Hepatocyte (in vitro differentiated cells): ENCODE data around the gene PPP1R3G. TPM values are rescaled to one million over a fixed set of nuclear protein-coding genes. Genes with fewer than 3 reads are reported as not detected.

Experiments
- DNase-seq: peaks from one replicate; pipeline ENCODE4 v3.0.0-alpha.2; 2016; ENCODE audit warnings: low spot score
- H2AFZ ChIP-seq: fragments of 200-600 bp; sonication (generic); 2 replicates; pipeline ENCODE4 v1.6.0; 2016; ENCODE audit warnings: antibody characterized with exemption, mild to moderate bottlenecking
- H3K27ac ChIP-seq: fragments of 200-600 bp; sonication (generic); 2 replicates; pipeline ENCODE4 v1.5.1; 2016; ENCODE audit warnings: mild to moderate bottlenecking
- H3K27me3 ChIP-seq: fragments of 200-600 bp; sonication (generic); 2 replicates; pipeline ENCODE4 v1.6.1; 2016
- H3K36me3 ChIP-seq: fragments of 200-600 bp; sonication (generic); replicated peaks from 2 replicates; pipeline ENCODE4 v1.5.1; 2016; ENCODE audit warnings: low read depth; ENCODE audit not compliant: insufficient read depth
- H3K4me1 ChIP-seq: fragments of 200-600 bp; sonication (generic); 2 replicates; pipeline ENCODE4 v1.5.1; 2016; ENCODE audit warnings: mild to moderate bottlenecking, moderate library complexity; ENCODE audit not compliant: insufficient read depth
- H3K4me2 ChIP-seq: fragments of 200-600 bp; sonication (generic); 2 replicates; pipeline ENCODE4 v1.6.0; 2016
- H3K4me3 ChIP-seq: fragments of 200-600 bp; sonication (generic); 2 replicates; pipeline ENCODE4 v1.5.1; 2016; ENCODE audit warnings: mild to moderate bottlenecking
- H3K79me2 ChIP-seq: fragments of 200-600 bp; sonication (generic); 2 replicates; pipeline ENCODE4 v1.6.0; 2017; ENCODE audit warnings: mild to moderate bottlenecking
- H3K9me2 ChIP-seq: fragments of 200-600 bp; sonication (generic); replicated peaks from 2 replicates; pipeline ENCODE4 v1.6.0; 2017; ENCODE audit warnings: mild to moderate bottlenecking; ENCODE audit not compliant: insufficient read depth
- H3K9me3 ChIP-seq: fragments of 200-600 bp; sonication (generic); 2 replicates; pipeline ENCODE4 v1.5.1; 2016; ENCODE audit warnings: low read depth, mild to moderate bottlenecking
- H4K20me1 ChIP-seq: fragments of 200-600 bp; sonication (generic); 2 replicates; pipeline ENCODE4 v1.6.0; 2016; ENCODE audit warnings: mild to moderate bottlenecking; ENCODE audit not compliant: insufficient read depth, poor library complexity, severe bottlenecking
- EZH2 ChIP-seq: fragments of 200-600 bp; sonication (generic); IDR thresholded peaks from 2 replicates; pipeline ENCODE4 v1.6.1; 2016; ENCODE audit warnings: antibody characterized with exemption, mild to moderate bottlenecking, borderline replicate concordance
- EZH2phosphoT487 ChIP-seq: fragments of 200-600 bp; sonication (generic); IDR thresholded peaks from one replicate; pipeline ENCODE4 v1.6.1; 2018; ENCODE audit warnings: antibody characterized with exemption, mild to moderate bottlenecking, low read depth, moderate library complexity; ENCODE audit not compliant: unreplicated experiment, severe bottlenecking
- WGBS: methylation state at CpG from one replicate; pipeline ENCODE4 v1.1.6; 2016; ENCODE audit warnings: low lambda C conversion rate; ENCODE audit errors: missing lambda C conversion rate; 5-methylcytosine and 5-hydroxymethylcytosine counted together
- polyA plus RNA-seq: library from polyadenylated mRNA; unstranded; fragments of >200 nt; fragmentation: Nextera tagmentation; extraction: Ambion mirVana; gene quantifications from 2 replicates; pipeline ENCODE4 v1.2.1, GENCODE V29; 2016
- total RNA-seq: library from RNA; depleted of rRNA; stranded (reverse); fragments of >200 nt; gene quantifications from 2 replicates; pipeline ENCODE4 v1.2.3, GENCODE V29; 2014
- TF ChIP-seq, protein P1 (sequence below): fragments of 200-600 bp; sonication (generic); IDR thresholded peaks from 2 replicates; pipeline ENCODE4 v1.5.1; 2016; ENCODE audit warnings: antibody characterized with exemption, mild to moderate bottlenecking; ENCODE audit not compliant: poor library complexity

The PPP1R3G gene
- total RNA-seq = 0.47 and 0.48 TPM in 2 replicates
- polyA plus RNA-seq = 0.18 and 0.82 TPM in 2 replicates

DNA sequence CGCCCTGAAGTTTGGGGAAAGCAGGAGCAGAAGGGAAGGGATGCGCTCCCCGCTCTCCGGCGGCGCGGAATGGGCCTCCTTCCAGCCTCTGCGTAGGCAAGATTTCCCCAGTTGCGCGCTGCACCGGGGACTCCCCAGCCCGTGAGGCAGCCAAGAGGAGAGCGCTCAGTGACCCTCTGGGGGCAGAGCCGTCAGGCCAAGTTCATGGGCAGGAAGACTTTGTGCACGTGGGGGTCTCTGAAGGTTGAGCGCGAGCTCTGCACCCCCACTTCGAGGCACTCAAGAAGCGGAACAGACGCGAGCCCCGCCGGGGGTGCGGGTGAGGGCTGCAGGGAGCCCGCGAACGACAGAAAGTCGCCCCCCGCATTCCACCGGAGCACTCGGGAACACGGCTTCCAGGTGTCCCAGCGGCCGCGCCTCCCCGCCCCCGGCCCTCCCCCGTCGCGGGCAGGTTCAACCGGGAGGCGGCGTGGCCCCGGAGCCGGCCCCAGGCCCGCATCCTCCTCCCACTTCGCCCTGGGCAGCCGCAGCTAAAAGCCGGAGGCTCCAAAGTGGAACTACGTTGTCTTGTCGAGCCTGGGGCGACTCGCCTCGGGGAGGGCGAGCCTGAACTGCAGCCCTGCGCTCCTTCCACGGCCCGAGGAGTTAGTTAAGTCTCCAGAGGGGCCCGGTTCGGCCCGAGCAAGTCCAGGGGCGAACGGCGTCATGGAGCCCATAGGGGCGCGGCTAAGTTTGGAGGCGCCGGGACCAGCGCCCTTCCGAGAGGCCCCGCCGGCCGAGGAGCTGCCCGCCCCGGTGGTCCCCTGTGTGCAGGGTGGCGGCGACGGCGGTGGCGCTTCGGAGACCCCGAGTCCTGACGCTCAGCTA is at the start of gene PPP1R3G:
TSS of gene PPP1R3G (plus strand) at position 561 of the 867 bp plus-strand sequence. CDS start at position 706, 145 bp downstream.
- no peaks in the 10 kb centered on the region for H3K36me3 ChIP-seq
- no peaks in the 10 kb centered on the region for H4K20me1 ChIP-seq
- peaks cover 20% of the 10 kb centered on the region for H3K27me3 ChIP-seq
- no peaks in the 10 kb centered on the region for H3K9me3 ChIP-seq
- peak within 1 kb of the TSS; percentile 97 for H2AFZ ChIP-seq
- H3K79me2 ChIP-seq = no peaks in the 10 kb centered on the region
- peak within 1 kb of the TSS; percentile 78 for H3K4me3 ChIP-seq
- DNase-seq = peak; percentile 68
- WGBS = 2% methylated on average over 49 of the region's 83 CpGs
- no peaks in the 10 kb centered on the region for H3K9me2 ChIP-seq
- TF ChIP-seq, protein P1, sequence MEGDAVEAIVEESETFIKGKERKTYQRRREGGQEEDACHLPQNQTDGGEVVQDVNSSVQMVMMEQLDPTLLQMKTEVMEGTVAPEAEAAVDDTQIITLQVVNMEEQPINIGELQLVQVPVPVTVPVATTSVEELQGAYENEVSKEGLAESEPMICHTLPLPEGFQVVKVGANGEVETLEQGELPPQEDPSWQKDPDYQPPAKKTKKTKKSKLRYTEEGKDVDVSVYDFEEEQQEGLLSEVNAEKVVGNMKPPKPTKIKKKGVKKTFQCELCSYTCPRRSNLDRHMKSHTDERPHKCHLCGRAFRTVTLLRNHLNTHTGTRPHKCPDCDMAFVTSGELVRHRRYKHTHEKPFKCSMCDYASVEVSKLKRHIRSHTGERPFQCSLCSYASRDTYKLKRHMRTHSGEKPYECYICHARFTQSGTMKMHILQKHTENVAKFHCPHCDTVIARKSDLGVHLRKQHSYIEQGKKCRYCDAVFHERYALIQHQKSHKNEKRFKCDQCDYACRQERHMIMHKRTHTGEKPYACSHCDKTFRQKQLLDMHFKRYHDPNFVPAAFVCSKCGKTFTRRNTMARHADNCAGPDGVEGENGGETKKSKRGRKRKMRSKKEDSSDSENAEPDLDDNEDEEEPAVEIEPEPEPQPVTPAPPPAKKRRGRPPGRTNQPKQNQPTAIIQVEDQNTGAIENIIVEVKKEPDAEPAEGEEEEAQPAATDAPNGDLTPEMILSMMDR = no peak
- TF ChIP-seq EZH2 (no peak), EZH2phosphoT487 (no peak)
- H3K4me2 ChIP-seq = peak within 1 kb of the TSS; percentile 100
- peaks cover 8% of the 10 kb centered on the region for H3K4me1 ChIP-seq
- H3K27ac ChIP-seq = peak within 1 kb of the TSS; percentile 11

DNA sequence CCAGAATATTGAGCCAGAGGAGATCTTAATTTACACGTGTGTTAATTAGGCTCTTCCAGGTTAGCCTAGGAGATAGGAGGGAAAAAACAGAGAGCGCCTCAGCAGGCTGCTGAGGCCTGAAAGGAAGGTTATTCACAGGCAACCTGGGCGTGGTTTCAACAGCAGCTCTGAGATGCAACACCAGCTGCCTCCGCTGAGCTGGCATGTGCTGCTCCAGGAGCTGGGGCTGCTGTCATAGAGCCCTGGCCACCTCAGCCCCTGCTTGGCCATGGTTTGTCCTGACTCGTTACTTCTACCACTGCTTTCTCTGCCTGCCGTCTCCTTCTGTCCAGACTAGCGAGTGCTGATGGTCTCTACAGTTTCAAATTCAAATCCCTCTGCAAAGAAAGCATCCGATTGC is 48.9 kb upstream of the PPP1R3G start:
- H3K9me2 ChIP-seq = no peaks in the 10 kb centered on the region
- H3K4me1 ChIP-seq = no peaks in the 10 kb centered on the region
- 27% methylated on average over 8 of the region's 8 CpGs for WGBS
- H3K79me2 ChIP-seq = no peaks in the 10 kb centered on the region
- no peak overlapping the region for H3K27ac ChIP-seq
- peak; percentile 87 for DNase-seq
- no peaks in the 10 kb centered on the region for H4K20me1 ChIP-seq
- no peak overlapping the region for H3K4me2 ChIP-seq
- no peaks in the 10 kb centered on the region for H3K9me3 ChIP-seq
- TF ChIP-seq, protein P1 = peak; percentile 7
- TF ChIP-seq EZH2 = no peak
- H3K36me3 ChIP-seq = no peaks in the 10 kb centered on the region
- H3K27me3 ChIP-seq = no peaks in the 10 kb centered on the region
- H3K4me3 ChIP-seq = no peak overlapping the region
- no peak overlapping the region for H2AFZ ChIP-seq

DNA sequence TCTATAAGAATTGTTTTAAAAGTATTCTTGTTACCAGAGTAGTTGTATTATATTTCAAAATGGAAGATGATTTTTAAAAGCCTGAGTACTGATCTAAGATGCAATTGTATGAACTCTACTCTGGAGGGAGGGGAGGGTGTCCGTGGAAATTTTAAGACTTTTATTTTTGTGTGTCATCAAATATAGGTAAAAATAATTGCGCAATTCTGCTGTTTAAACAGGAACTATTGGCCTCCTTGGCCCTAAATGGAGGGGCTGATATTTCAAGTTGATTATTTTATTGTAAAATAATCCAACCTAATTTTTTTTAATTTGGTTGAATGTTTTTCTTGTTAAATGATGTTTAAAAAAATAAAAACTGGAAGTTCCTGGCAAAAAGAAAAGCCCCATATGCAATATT is 43.2 kb upstream of the PPP1R3G start:
- 44% methylated on average over 2 of the region's 2 CpGs for WGBS
- TF ChIP-seq EZH2phosphoT487 = no peak
- TF ChIP-seq, protein P1 = no peak
- TF ChIP-seq EZH2 = no peak
- Histone ChIP-seq H3K79me2 (no peaks in the 10 kb centered on the region), H3K4me1 (no peaks in the 10 kb centered on the region), H2AFZ (no peak overlapping the region), H3K27ac (no peak overlapping the region), H3K4me2 (no peak overlapping the region), H3K9me3 (no peaks in the 10 kb centered on the region), H3K36me3 (no peaks in the 10 kb centered on the region), H3K27me3 (no peaks in the 10 kb centered on the region), H4K20me1 (no peaks in the 10 kb centered on the region), H3K9me2 (no peaks in the 10 kb centered on the region), H3K4me3 (no peak overlapping the region)
- no peak for DNase-seq
